Duodenal mucosa (tissue), 2 donors: ENCODE data around the gene MTMR1.

ENCODE experiments used
- H3K27ac ChIP-seq: one replicate; pipeline ENCODE4 v1.7.0; 2013; ENCODE audit warnings: low read depth, low read length
- H3K27me3 ChIP-seq, 2 donors: one replicate each; pipeline ENCODE4 v1.7.0; 2013; ENCODE audit warnings: low read length in 2 of 2, control low read depth in 1 of 2; ENCODE audit not compliant: insufficient read depth in 2 of 2, control insufficient read depth in 1 of 2
- H3K36me3 ChIP-seq, 2 donors: one replicate each; pipeline ENCODE4 v1.7.0; 2013; ENCODE audit warnings: low read length in 2 of 2, control low read depth in 1 of 2; ENCODE audit not compliant: insufficient read depth in 2 of 2, control insufficient read depth in 1 of 2
- H3K4me1 ChIP-seq, 2 donors: one replicate each; pipeline ENCODE4 v1.7.0; 2013; ENCODE audit warnings: low read length in 2 of 2, control low read depth in 1 of 2; ENCODE audit not compliant: insufficient read depth in 2 of 2, control insufficient read depth in 1 of 2
- H3K4me3 ChIP-seq, 2 donors: one replicate each; pipeline ENCODE4 v1.7.0; 2013; ENCODE audit warnings: low read length in 2 of 2, low read depth in 1 of 2
- H3K9ac ChIP-seq, 2 donors: one replicate each; pipeline ENCODE4 v1.7.0; 2013; ENCODE audit warnings: low read length in 2 of 2, low read depth in 1 of 2
- H3K9me3 ChIP-seq, 2 donors: one replicate each; pipeline ENCODE4 v1.7.0; 2013; ENCODE audit warnings: low read length in 2 of 2, control low read depth in 1 of 2; ENCODE audit not compliant: control insufficient read depth in 1 of 2

MTMR1 gene

DNA sequence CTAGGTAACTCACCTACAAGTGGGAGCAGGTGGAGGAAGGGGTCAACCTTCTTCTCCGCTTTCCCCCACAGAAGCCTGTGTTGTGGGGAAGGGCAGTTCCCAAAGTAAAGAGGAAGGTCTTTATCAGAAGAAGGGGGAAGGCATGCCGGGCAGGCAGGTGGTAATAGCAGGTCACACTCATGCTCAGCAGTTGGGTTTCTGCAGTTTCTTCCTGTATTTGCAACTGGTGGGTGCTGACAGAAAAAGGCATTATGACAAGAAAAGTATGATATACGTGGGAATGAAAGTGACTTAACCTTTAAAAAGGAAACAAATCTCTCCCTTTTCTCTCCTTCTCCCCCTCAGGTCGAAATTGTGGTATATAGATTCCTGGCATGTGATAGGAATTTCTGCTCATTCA, 3.7 kb downstream of the MTMR1 start:
- no peaks in the 10 kb centered on the region for H3K9me3 ChIP-seq
- H3K4me3 ChIP-seq, result no peak overlapping the region
- peaks cover 3 to 21% of the 10 kb centered on the region in 2 donors for H3K4me1 ChIP-seq
- H3K36me3 ChIP-seq, result peaks cover 0 to 11% of the 10 kb centered on the region in 2 donors
- no peak overlapping the region for H3K9ac ChIP-seq
- H3K27ac ChIP-seq, result no peak overlapping the region
- no peaks in the 10 kb centered on the region for H3K27me3 ChIP-seq

DNA sequence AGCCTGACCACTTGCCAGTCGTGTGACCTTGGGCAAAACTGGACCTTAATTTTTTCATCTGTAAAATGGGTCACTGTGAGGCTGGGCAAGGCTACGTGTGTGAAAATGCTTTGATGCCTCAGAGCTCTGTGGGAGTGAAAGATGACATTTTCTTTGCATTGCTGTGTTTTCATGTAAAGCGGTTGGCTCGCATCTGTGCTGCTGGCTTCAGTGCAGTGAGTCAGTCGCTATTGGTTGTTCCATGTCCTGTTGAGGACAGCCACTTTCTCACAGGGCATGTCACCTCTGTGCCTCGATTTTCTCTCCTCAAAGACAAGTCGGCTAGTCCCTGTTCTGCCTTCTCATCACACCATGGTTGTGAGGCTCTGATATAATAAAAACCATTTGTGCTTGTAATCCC, 4.4 kb downstream of the MTMR1 start:
- no peaks in the 10 kb centered on the region for H3K27me3 ChIP-seq
- H3K4me3 ChIP-seq, result no peak overlapping the region
- peaks cover 0 to 11% of the 10 kb centered on the region in 2 donors for H3K36me3 ChIP-seq
- no peak overlapping the region for H3K27ac ChIP-seq
- H3K9me3 ChIP-seq, result no peaks in the 10 kb centered on the region
- H3K9ac ChIP-seq, result no peak overlapping the region
- H3K4me1 ChIP-seq, result peaks cover 3 to 16% of the 10 kb centered on the region in 2 donors

DNA sequence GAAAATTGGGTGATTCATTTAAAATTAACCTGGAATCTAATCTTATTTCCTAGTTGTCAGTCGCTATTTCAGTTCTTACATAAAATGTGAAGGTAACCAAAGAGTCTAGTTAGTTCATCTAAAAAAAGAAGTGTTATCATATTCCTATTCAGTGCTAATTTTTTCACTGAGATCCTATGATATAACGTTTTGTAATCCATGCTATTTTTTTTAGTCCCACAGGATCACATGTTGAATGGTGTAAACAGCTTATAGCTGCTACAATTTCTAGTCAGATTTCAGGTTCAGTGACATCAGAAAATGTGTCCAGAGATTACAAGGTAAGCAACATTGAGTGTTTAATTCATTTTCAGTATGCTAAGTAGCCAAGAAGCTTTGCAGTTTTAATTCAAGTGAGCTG, 5.8 kb downstream of the MTMR1 start:
- H3K27me3 ChIP-seq, result no peaks in the 10 kb centered on the region
- no peaks in the 10 kb centered on the region for H3K9me3 ChIP-seq
- H3K9ac ChIP-seq, result no peak overlapping the region
- H3K27ac ChIP-seq, result no peak overlapping the region
- H3K36me3 ChIP-seq, result peaks cover 0 to 11% of the 10 kb centered on the region in 2 donors
- H3K4me1 ChIP-seq, result peaks cover 3 to 16% of the 10 kb centered on the region in 2 donors
- no peak overlapping the region for H3K4me3 ChIP-seq

DNA sequence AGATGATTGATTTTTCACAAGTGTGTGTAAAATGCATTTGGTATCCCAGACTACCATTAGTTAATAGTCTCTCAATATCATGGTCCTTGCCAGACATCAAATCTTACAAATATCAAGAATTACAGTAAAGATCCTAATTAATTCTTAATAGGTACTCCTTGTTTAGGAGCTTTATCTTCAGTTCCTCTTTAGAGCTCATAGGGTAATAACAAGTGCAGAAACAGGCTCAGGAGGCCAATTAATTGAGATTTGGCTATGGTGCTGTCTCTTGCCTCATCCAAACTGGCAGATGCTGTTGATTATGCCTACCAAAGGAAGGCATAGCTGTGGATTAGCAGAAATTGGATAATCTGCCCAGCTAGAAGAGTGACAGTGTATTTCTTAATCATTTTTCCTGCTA, 6.9 kb downstream of the MTMR1 start:
- Histone ChIP-seq H3K4me1 (peaks cover under 1 to 10% of the 10 kb centered on the region in 2 donors), H3K36me3 (peaks cover 0 to 11% of the 10 kb centered on the region in 2 donors), H3K27me3 (no peaks in the 10 kb centered on the region), H3K9ac (no peak overlapping the region), H3K4me3 (no peak overlapping the region), H3K27ac (no peak overlapping the region), H3K9me3 (no peaks in the 10 kb centered on the region)

DNA sequence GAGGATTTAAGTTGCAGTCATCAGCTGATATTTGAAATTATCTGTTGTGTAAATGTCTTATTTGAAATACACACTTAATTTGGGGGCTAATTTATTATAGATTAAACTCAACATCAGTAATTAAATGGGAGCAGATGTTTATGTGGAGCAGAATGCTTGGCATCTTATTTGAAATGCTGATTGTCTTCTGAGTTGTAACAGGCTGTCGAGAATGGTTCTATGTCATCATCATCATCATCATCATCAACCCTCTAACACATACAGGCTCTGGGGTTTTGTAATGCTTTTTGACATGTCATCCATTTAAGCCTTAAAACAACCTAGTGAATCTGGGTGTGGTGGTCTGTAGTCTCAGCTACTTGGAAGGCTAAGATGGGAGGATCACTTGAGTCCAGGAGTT, 8.2 kb downstream of the MTMR1 start:
- H3K27ac ChIP-seq, result no peak overlapping the region
- H3K4me3 ChIP-seq, result no peak overlapping the region
- H3K4me1 ChIP-seq, result peaks cover 0 to under 1% of the 10 kb centered on the region in 2 donors
- H3K9me3 ChIP-seq, result no peaks in the 10 kb centered on the region
- no peaks in the 10 kb centered on the region for H3K27me3 ChIP-seq
- H3K9ac ChIP-seq, result no peak overlapping the region
- peaks cover 0 to 11% of the 10 kb centered on the region in 2 donors for H3K36me3 ChIP-seq

DNA sequence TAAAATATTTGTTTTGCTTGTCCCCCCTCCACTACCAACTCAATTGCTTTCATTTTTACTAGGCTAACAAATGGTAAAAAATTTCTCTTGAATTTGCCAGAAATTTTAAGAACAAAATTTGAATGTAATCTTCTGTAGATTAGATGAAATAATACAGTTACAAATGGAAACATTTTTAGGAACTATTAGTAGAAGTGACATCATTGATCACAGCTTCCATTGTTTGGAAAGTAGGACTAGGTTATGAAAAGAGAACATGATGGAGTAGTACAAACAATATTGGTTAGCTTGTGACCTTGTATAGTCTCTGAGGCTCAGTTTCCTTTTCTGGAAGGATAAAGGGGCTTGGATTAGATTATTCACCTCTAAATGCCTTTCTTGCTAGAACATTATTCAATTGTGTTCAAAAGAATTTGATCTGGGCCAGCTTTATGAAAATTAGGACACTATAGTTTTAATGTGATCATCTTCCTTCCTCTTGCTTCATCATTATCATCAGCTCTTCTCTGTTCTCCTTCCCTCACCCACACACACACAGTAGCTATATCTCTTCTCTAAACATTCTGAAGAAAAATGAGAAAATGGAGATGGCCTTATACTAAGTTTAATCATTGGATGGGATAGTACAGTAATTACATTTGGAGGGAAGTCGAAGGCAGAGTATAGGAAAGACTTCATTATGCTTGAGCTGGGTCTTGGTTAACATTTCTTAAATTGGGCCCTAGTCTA, 9.9 kb downstream of the MTMR1 start:
- H3K36me3 ChIP-seq, result peaks cover 0 to 11% of the 10 kb centered on the region in 2 donors
- H3K27me3 ChIP-seq, result no peaks in the 10 kb centered on the region
- H3K4me1 ChIP-seq, result no peaks in the 10 kb centered on the region
- H3K4me3 ChIP-seq, result no peak overlapping the region
- no peak overlapping the region for H3K27ac ChIP-seq
- no peak overlapping the region for H3K9ac ChIP-seq
- H3K9me3 ChIP-seq, result no peaks in the 10 kb centered on the region

DNA sequence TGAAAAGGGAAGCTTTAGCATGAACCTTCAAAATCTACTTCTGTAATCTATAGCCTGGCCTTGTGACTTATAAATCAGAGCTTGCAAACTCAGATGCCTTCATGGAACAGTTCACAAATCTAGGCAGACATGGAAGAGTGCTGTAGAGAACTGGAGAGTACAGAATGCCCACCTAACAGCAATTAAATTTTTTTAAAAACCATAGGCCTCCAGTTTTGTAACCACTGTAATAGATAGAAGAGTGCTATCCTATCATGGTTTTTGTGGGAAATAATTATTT, 10.4 kb downstream of the MTMR1 start:
- no peak overlapping the region for H3K4me3 ChIP-seq
- H3K36me3 ChIP-seq, result peaks cover 0 to 11% of the 10 kb centered on the region in 2 donors
- H3K27ac ChIP-seq, result no peak overlapping the region

DNA sequence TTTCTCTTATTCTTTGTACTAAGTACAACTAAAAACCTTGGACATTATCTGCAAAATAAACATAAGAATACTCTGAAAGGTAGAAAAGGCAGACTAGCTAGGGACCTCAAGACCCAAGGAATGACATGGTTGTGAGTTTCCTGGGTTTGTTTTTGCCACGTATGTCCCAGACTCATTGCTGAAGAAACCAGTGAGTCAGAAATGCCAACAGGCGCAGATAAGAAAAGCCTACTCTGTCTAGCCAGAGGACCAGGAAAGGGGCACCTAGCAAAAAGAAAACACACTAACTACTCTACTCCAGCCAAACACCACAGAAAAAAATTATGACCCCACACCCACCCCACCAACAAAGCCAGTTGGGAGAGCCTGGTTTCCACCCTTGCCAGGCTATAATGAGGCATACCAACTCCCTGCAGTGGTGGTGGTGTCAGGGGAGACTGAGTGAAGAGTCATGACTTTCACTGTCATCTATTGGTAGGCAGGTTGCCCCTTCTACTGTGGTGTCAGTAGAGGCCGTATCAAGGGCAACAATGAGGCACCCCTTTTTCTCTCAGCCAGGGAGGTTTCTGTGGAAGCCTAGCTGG, 10.9 kb downstream of the MTMR1 start:
- no peak overlapping the region for H3K27ac ChIP-seq

More for the DNA sequence above, 10.4 kb downstream of the MTMR1 start:
- Histone ChIP-seq H3K27me3 (no peaks in the 10 kb centered on the region), H3K4me1 (no peaks in the 10 kb centered on the region), H3K9me3 (no peaks in the 10 kb centered on the region), H3K9ac (no peak overlapping the region)

DNA sequence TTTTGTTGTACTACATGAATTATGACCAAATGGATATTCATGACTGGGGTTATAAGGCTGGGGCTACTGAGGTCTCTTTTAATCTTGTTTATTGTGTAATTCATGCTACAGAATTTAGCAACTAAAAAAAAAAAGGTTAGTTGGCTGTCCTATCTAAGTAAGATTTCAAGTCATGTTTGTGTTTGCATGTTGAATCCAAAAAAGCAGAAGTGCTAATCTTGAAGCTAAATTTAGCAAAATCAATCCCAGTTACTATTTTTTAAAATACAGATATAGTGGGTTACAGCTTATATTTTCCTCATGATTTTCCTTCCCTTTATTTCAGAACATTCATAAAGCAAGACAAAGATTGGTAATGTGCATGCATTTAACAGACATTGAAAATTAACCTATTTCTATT, 19.4 kb downstream of the MTMR1 start:
- no peaks in the 10 kb centered on the region for H3K9me3 ChIP-seq
- H3K4me1 ChIP-seq, result no peaks in the 10 kb centered on the region
- H3K4me3 ChIP-seq, result no peak overlapping the region
- no peak overlapping the region for H3K9ac ChIP-seq
- no peak overlapping the region for H3K27ac ChIP-seq
- no peaks in the 10 kb centered on the region for H3K27me3 ChIP-seq
- H3K36me3 ChIP-seq, result no peaks in the 10 kb centered on the region

More for the DNA sequence above, 10.9 kb downstream of the MTMR1 start:
- H3K27me3 ChIP-seq, result no peaks in the 10 kb centered on the region
- no peaks in the 10 kb centered on the region for H3K9me3 ChIP-seq
- H3K36me3 ChIP-seq, result peaks cover 0 to 11% of the 10 kb centered on the region in 2 donors
- H3K9ac ChIP-seq, result no peak overlapping the region
- H3K4me1 ChIP-seq, result no peaks in the 10 kb centered on the region
- H3K4me3 ChIP-seq, result no peak overlapping the region

DNA sequence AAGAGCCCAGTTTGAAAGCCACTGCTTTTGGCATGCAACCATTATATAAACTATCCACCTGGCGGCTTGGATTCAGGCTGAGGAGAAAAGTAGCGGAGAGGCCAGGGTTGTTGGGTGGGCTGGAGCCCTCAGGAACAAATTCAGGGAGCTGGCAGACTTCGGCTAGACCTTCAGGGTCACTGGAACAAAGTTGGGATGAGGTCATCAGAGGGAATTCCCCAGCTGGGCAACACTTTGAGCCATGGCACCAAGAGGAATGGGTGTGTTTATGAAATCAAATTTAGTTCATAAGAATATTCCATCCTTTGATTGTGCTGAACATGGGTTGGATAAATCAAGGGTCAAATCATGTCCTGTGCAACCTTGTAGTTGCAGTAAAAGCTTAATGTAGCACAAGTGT, 22.0 kb downstream of the MTMR1 start:
- Histone ChIP-seq H3K4me1 (no peaks in the 10 kb centered on the region), H3K9me3 (no peaks in the 10 kb centered on the region), H3K36me3 (no peaks in the 10 kb centered on the region), H3K9ac (no peak overlapping the region), H3K27me3 (no peaks in the 10 kb centered on the region), H3K4me3 (no peak overlapping the region), H3K27ac (no peak overlapping the region)
